Brain pericyte (primary cell): ENCODE results near the gene NFKBIE.
"Not testable (repeated sequence)": the region's sequence is repeated elsewhere in the genome, so short reads cannot be mapped to it uniquely, and the experiment has no call there.

Experiments
- DNase-seq: peaks from one replicate; pipeline ENCODE4 v3.0.0-alpha.2; 2012; ENCODE audit warnings: low read depth, low spot score

NFKBIE gene

GRCh38 chr6:44265007-44265721 is at the start of gene NFKBIE:
TSS of gene NFKBIE (minus strand) at chr6:44265551. CDS start at chr6:44265346, 205 bp downstream.
- no peak for DNase-seq

- DNase-seq = not testable (repeated sequence)
Observed at GRCh38 chr6:44314657-44315056, 49.3 kb upstream of the NFKBIE start.

DNA sequence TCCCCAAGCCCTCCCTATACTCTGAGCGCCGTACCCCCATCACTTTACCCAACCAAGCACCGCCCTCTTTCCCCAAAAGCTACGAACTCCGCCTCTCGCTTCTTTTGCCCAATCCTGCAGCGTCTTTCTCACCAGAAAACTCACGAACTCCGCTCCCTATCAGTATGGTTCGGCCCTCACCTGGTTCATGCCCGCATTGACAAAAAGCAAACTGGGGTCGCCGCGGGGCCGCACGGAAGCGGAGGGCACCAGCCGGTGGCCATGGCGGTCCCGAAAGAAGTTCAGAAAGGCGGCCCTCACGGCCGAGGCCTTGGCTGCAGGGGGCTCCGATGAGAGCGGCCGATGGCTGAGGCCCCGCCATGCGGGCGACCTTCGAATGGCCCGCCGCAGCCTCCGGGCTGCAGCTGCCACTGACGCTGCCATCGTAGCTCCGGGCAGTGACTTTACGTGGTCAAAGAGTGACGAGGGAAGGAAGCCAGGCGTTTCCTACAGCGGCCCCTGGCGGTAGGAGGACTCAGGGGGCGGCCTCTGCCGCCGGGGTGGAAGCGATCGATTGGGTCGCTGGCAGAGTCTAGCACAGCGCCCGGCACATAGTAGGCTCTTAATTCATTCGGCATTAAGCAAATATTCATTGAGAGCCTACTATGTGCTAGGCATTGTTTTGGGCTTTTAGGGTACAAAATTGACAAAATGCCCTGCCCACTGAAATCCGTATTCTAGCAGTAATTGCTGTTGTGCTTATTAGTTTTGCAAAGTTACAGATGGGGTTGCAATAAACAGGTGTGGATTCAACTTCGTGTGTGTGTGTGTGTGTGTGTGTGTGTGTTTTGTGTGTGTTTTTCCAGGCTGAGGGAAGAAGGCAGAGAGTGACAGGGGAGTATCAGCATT is 47.8 kb upstream of the NFKBIE start, which contains the start of gene AARS2:
TSS of gene AARS2 (minus strand) at position 447 of the 888 bp plus-strand sequence. CDS start at position 423, 24 bp downstream.
- DNase-seq = peak; percentile 41

GRCh38 chr6:44311767-44312166 is 46.4 kb upstream of the NFKBIE start:
- no peak for DNase-seq

DNA sequence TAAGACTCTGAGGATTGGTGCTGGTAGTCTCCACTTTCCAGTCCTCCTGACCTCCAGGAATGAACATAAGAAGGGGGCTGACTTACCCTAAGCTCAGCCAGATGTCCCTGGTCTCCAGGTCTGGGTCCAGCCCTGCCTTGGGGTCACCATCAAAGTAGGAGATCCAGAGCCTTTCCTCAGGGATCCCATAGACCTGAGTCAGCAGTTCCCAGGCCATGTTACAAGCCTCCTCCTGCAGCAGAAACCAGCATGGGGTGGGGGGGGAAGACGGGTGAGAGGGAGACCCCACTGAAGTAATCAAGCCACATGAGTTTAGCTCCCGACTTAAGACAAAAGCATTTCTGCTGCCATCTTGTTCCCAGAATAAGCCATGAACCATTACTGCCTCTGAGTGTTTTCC is 46.0 kb upstream of the NFKBIE start:
- DNase-seq = no peak

DNA sequence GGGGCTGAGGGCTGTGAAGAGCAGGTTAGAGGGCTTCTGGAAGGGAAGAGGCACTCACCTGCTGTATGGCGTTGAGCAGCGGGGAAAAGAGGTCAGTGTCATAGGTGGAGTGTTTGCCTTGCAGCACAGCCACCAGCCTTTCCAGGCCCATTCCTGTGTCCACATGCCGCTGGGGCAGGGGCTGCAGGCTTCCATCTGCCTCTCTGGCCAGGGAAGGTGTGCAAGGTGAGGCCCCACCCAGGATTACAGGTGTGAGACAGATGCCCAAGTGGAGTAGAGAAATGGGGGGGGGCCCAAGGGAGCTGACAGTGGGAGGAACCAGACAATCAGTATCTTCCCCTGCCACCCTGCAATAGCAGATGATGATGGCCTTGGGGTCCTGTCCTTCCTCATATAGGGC is 44.9 kb upstream of the NFKBIE start:
- DNase-seq = no peak

GRCh38 chr6:44309631-44310030 is 44.3 kb upstream of the NFKBIE start:
- DNase-seq = no peak

DNA sequence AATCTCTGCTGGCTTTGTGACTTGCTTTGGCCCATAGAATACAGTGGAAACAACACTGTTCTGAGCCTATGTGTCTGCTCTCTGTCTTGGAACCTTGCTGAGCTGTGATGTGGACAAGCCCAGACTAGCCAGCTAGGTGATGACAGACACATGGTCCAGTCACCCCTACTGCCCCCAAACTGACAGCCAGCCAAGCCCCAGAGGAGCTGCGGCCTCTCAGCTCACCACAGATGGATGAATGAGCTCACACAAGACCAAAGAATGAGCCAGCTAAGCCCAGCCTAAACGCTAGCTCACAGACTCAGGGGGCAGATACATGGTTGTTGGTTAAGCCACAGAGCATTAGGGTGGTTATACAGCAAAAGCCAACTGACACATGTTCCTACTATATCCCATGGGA is 43.7 kb upstream of the NFKBIE start:
- DNase-seq = no peak

GRCh38 chr6:44307217-44307616 is 41.9 kb upstream of the NFKBIE start:
- DNase-seq = no peak

- DNase-seq = no peak
Observed at GRCh38 chr6:44306710-44307109, 41.4 kb upstream of the NFKBIE start.

- no peak for DNase-seq
Observed at GRCh38 chr6:44305200-44305725, 39.9 kb upstream of the NFKBIE start.

DNA sequence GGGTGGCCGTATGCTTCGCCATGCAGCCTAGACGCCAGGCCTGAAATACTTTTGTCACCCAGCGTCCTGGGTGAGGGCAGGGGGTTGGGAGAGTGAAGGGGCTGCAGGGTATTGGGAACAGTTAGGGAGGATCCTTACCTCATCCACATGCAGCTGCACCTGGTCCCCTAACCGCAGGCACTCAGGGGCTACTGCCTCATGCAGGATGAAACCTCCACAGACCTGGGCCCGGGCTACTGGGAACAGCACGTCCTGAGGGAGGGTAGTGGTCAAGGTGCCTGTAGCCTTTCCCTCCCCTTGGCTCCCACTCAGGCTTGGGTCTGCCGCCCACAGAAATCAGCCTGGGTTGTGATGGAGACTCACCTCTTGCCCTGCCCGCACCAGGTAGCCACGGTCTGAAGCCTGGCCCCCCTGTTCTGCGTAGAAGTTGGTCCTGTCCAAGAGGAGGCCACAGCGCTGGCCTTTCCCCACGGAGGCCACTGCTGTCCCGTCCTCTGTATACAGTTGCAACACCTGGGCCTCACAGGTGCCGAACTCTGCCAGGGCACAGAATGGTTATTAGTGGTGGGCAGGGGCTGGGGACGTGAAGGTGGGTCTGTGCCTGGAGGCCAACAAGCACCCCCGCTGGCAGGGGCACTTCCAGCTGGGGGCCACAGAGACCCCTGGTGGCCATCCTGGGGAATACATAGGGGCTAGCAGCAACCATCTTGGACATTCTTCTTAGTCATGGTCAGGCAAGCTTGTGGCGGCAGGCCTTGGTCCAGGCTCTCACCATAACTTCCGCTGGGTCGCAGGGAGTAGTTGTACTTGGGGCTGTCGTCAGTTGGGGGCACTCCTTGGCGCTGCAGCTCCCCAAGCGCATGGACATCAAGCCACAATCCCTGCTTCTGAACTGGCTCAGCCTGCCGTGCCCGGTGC is 39.2 kb upstream of the NFKBIE start:
- no peak for DNase-seq

DNA sequence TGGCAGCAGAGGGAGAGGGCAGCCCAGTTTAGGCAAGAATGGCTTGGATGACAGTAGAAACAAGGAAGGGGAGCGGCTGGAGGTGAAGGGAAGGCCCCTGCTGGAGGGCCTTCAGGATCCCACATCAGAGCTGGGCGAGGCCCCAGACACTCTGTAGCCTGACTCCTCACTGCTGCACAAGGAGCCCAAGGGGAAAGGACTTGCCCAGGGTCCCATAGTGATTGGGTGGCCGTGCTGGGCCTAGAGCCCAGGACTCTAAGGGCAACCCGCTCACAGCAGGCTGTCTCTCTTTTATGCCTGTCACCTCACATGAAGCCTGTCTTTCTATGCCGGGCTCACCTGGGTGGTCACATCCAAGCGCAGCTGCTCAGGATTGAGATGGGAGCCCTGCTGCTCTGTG is 38.5 kb upstream of the NFKBIE start:
- no peak for DNase-seq

DNA sequence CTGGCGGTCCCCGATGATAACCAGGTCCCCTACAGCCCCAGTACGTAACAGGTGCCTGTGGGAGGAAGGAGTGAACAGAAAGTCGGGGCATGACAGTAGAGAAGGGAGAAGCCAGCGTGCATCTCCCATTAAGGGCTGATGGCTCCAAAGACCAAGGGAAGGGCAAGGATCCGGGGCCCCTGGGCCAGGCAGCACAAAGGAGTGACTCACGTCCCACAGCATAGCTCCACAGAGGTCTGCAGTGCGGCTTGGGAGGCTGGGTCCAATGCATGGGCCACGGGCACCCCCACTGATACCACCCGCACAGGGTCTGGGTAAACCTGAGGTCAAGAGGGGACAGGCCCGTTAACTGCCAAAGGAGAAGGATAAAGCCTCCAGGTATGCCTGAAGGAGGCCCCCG is 37.5 kb upstream of the NFKBIE start:
- no peak for DNase-seq

DNA sequence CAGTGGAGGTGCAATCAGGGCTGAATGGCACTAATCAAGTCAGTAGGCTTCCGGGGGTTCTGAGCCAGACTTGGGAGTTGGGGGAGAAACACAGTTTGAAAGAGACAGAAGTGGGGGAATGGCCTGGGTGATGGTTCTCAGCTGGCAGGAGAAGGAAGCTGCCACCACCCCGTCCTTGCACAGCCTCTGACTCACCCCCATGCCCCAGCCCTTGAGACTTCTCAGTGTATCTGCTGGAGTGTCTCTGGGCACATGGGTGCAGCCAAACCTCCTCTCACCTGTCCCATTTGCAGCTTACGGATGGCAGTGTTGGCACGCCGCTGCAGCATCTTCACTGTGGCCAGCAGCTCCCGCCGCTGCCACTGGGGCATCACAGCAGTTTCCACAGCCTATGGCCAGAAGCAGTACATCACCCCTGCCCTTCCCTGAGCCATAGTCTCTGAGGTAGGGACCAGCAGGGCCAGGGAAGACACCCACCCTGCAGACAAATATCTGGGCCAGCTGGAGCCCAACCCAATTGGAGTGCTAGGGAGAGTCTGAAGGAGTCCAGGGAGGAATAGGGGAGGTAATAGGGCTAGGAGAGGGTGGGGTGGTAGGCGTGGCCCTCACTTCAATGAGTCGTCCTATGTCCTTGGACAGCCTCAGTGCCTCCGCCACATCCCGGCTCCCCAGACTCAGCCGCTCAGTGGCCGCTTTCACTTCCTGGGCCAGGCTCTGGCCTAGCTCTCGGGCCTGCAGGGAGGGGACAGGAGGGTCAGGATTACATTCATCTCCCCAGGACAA is 36.6 kb upstream of the NFKBIE start:
- DNase-seq = no peak

- DNase-seq = no peak
Observed at GRCh38 chr6:44301106-44301505, 35.8 kb upstream of the NFKBIE start.

GRCh38 chr6:44300292-44300823 is 35.0 kb upstream of the NFKBIE start:
- no peak for DNase-seq

DNA sequence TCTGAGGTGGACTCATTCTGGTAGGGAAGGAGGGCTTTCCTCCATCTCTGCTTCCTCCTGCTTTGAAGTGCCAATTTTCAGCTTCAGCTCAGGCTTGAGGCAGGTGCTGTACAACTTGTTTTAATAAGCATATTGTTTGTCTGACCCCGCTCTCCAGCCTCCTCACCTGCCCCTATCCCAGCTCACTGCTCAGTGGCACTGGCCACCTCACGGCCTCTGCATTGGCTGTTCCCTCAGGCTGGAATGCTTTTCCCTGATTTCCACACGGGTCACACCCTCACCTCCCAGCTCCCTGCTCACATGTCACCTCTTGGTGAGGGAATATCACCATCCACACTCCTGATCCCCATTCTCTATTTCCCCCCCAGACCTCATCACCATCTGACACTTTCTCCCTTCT is 33.5 kb upstream of the NFKBIE start:
- DNase-seq = no peak

DNA sequence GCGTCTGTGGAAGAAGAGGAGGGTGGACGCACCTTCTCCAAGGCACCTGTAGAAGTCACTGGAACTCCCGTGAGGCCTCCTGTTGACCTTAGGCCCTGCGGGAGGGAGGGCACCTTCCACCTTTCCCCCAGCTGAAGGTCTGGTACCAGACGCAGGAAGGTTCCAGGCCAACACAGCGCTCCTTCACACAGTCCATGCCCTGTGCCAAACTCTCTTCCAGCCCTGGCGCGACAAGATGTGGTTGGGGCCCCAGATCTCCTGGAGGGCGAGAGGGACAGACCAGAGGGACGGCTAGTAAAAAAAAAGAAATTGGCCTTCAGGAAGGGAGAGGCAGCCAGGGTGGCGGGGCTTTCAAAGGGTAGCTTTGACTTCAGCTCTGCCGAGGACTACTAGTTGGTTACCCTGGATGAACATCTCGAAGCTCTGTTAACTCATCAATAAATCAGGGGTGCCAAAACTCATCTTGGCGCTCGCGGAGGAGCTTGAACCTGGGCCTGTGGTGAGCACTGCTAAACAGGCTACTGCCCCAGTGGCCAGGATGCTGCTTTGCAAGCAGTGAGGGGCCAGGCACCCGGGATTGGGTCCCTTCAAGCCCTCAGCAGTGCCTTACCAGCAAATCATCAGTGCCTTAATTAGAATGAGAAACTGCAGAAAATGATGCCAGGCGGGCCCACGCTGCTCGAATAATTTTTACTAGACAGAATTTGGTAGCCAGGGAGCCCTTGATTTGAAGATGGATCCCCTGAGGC is 32.9 kb upstream of the NFKBIE start:
- DNase-seq = no peak
